GM15510 (cell line): ENCODE measurements around the gene PILRA.

Experiments
- POLR2A ChIP-seq: IDR thresholded peaks from 3 replicates; pipeline ENCODE4 v1.6.1; 2011; ENCODE audit warnings: borderline replicate concordance; ENCODE audit not compliant: insufficient read length; ENCODE audit errors: extremely low read depth

Gene PILRA

GRCh38 chr7:100364480-100364879, 8.8 kb upstream of the PILRA start:
- TF ChIP-seq POLR2A: no peak

GRCh38 chr7:100366411-100367250, 6.7 kb upstream of the PILRA start:
- TF ChIP-seq POLR2A: no peak

- no peak for TF ChIP-seq POLR2A
Measured at GRCh38 chr7:100367251-100367620, 6.1 kb upstream of the PILRA start.

GRCh38 chr7:100367676-100368613, 5.3 kb upstream of the PILRA start:
- no peak for TF ChIP-seq POLR2A

- peak; percentile 36 for TF ChIP-seq POLR2A
Measured at GRCh38 chr7:100369105-100369504, 4.2 kb upstream of the PILRA start.

- TF ChIP-seq POLR2A: no peak
Measured at GRCh38 chr7:100370303-100370702, 3.0 kb upstream of the PILRA start.

GRCh38 chr7:100370746-100371145, 2.5 kb upstream of the PILRA start:
- TF ChIP-seq POLR2A: no peak

- TF ChIP-seq POLR2A: no peak
Measured at GRCh38 chr7:100371561-100372171, 1.6 kb upstream of the PILRA start.

- no peak for TF ChIP-seq POLR2A
Measured at GRCh38 chr7:100372256-100372655, 1.0 kb upstream of the PILRA start.

GRCh38 chr7:100372694-100373093, 593 bp upstream of the PILRA start:
- TF ChIP-seq POLR2A: no peak

GRCh38 chr7:100374601-100375000, 1.3 kb downstream of the PILRA start:
- no peak for TF ChIP-seq POLR2A

- TF ChIP-seq POLR2A: no peak
Measured at GRCh38 chr7:100376066-100376465, 2.8 kb downstream of the PILRA start.

- TF ChIP-seq POLR2A: no peak
Measured at GRCh38 chr7:100378114-100378755, 4.9 kb downstream of the PILRA start.

GRCh38 chr7:100380196-100380595, 6.9 kb downstream of the PILRA start:
- no peak for TF ChIP-seq POLR2A
